Stimulated activated CD4-positive, alpha-beta T cell treated with anti-CD3 and anti-CD28 coated beads, TNF-alpha, amount 100 ng/mL, for 48 hours (primary cell): ENCODE data around the gene CCDC92.
A peak's percentile ranks its signal among the peaks of the same experiment; 100 is the strongest.

Source experiments
- DNase-seq, 3 donors: peaks; one replicate each; pipeline ENCODE4 v3.0.0-alpha.2; 2020; ENCODE audit warnings: low read depth in 3 of 3

CCDC92 gene, protein sequence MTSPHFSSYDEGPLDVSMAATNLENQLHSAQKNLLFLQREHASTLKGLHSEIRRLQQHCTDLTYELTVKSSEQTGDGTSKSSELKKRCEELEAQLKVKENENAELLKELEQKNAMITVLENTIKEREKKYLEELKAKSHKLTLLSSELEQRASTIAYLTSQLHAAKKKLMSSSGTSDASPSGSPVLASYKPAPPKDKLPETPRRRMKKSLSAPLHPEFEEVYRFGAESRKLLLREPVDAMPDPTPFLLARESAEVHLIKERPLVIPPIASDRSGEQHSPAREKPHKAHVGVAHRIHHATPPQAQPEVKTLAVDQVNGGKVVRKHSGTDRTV

DNA sequence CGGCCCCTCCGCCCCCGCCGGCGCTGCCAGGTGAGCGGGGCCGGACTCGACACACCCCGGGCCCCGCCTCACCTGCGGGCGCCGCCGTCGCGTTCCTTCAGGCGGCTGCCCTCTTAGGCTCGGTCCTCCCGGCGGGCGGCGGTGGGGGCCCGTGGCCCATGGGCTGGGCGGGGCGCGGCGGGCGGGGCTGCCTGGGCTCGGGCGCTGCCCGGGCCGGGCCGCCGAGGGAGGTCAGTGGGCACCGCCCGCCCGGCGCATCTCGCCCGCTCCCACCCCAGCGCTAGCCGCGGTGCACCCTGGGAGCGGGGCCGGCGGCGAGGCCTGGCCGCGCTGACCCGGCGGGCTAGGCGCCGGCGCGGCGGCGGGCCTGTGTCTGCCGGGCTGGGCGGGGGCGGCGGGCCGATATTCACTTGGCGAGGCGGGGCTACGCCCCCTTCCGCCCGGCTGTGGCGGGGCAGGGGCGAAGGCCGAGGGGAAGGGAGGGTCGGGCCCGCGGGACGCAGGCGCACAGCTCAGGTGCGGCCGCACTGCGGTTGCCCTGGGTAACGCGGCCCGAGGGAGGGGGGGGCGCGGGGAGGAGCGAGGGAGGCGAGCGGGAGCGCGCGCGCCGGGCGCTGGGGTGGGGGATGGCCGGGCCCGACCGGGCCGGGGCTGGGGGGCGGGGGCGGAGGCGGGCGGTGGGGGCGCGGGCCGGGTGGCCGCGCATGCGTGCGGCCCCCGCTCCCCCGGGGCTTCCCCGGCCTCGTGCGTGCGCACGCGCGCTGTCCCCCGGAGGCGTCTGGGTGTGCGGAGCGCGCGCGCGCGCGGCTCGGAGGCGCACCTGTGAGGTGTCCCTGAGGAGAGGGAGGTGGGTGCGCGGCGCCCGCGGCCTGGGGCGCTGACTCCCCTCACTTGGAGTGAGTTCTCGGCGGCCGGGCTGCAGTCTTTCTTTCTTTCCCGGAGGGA lies at the start of gene CCDC92, which contains the start of gene ZNF664:
Gene CCDC92, minus strand, starts transcription at position 375 of the 945 bp plus-strand sequence. CDS start 28,526 bp downstream, outside the sequence.
Gene ZNF664, plus strand, starts transcription at position 759 of the 945 bp plus-strand sequence. CDS start 38,930 bp downstream, outside the sequence.
- DNase-seq, result peak; percentile 84 to 89 (median 86)

DNA sequence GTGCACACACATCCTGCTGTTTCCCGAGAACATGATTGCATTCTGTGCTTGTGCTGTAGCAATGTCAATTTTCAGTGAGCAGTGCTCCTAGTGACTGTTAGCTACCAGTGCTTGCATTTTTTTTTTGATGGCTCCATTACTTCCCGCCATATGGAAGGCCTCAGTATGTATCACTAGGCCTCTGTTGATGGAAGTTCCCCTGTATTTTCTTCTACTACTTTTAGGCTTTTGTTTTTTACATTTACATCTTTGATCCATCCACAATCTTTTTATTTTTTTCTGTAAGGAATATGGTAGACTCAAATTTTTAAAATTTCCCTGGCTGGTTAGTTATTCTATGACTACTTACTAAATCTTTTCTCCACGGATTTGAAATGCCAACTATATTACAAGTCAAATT lies 49.5 kb upstream of the CCDC92 start:
- DNase-seq, result no peak

DNA sequence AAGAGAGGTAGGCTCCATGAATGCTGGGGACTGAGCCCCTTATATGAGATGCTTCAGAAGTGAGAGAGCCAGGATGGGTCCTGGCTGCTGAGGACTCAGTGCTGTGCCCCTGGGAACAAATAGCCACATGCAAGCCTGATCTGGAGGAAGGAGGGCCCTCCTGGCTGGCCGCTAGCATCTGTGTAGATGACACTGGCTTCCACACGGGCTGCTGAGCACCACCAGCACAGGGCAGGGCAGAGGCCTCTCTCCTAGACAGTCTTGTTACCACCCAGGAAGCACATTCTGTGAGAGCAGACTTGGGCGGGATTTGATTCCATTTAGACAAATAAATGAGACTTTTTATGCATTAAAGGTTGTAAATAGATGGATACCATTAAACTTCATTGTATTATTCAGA lies 48.4 kb upstream of the CCDC92 start:
- DNase-seq, result no peak

DNA sequence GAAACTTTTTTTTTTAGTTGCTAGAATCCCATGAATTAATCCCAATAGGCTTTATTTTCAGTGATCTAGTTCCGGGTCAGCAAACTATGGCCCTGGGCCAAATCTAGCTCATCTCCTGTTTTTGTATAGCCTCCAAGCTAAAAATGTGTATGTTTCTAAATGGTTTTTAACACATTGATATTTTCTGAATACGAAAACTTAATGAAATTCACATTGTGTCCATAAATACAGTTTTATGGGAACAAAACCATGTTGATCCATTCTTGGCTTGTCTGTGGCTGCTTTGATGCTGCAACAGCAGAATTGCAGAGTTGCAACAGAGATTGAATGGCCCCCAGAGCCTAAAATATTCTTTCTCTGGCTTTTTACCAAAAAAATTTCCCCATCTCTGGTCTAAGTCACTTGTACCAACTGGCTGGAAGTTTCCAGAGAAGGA lies 47.9 kb upstream of the CCDC92 start:
- no peak for DNase-seq

DNA sequence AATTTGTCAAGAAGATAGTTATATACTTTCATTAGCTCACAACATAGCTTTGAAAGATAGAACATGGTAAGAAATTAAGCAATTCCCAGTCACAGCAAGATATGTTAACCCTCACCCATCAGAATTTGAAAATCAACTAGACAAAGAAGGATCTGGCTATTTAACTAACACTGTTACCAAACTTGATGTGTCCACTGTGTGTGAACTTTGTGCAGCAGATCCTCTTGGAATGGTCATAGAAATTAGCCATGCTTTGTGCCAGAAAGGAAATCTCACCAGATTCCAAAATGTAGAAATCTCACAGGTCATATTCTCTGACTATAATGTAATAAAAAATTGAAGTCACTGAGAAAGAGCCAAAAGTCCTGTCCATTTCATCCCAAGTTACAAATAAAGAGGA lies 46.5 kb upstream of the CCDC92 start:
- no peak for DNase-seq

DNA sequence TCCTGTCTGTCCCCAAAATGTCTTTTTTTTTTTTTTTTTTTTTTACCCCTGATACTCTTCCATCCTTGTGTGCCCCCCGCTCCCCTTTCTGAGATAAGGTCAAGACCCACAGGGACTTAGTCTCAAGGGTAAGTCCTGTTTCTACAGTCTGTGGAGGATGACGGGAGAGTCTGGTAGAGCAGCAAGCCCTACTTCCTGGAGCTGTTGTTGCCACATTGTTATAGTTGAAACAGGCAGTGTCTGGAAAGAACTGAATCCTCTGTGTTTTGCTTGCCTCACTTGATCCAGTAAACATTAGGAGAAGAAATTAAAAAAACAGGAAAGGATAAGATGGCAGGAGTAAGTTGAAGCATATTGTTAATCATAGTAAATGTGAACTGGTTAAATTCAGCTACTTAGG lies 45.9 kb upstream of the CCDC92 start:
- DNase-seq, result no peak

DNA sequence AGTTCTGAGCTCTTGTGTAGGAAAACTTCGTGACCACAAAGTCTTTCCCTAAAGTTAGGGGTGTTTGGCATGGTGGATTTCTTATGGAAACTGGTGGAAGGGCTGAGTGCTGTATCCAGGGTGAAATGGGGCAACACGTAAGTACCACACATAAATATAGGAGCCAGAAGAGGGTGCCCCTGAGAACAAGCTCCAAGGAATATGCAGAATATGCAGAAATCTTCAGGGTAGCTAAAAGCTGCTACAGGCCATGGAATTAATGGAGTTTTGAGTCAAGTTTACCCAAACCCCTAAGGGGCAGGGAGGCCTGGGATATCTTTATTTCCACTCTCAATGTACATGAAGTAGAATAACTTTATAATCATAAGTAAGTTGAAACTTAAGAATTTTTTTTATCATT lies 44.4 kb upstream of the CCDC92 start:
- DNase-seq, result no peak

DNA sequence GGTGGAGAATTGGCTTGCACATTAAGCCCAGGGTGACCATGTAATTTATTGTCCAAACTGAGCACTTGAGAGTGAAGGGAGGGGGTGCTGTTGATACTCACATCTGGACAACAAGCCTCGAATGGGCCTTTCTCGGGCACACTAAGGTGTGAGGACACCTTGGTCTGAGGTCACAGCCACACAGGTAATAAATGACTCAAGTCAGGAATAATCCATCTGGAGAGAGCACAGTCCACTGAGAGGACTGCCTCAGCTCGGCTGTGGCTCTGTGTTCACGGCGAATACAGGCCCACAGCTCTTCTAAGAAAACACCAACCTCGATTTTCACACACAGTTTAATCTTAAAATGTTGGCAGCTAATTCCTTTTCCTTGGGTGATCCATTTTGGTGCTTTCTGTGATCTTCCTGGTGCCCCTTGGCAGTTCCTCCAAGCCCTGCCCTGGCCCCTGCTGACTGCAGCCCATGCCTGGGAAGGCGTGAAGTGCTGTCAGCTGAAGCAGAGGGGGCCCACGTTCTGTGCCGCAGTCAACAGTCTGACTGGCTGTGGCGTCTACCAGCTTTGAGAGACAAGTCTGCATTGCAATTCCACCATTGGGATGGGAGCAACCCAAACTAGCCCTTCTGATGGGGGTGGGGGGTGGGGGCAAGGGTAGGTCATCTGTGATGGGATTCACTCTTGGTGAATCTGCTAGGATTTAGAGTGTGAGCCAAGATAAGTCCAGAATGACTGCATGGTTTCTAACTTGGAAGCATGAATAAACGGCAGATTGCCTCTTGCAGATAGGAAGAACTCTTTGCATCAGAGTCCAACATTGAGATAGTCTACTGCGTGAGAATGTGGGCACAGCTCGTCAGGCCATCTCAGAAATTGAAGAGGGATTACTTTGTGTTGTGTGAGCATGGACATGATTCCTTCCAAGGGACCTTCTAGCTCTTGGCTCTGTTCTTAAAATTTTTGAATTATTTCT lies 43.1 kb upstream of the CCDC92 start:
- no peak for DNase-seq

DNA sequence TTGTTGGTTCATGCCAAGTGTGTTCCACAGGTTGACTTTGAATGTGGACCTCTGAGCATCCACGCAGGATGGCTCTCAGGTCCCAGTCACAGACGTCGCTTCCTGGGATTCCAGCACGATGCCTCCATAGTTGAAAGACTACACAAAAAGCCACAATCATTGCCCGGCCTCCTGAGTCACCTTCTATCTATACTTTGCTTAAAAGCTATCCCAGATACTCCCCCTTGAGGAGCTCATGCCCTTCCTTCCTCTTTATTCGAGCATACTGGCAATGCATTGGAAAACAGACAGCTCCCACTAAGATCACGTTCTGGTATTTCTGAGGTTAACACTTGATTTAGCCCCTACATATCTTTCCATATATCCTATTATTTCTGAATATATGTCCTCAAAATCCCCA lies 40.4 kb upstream of the CCDC92 start:
- no peak for DNase-seq

DNA sequence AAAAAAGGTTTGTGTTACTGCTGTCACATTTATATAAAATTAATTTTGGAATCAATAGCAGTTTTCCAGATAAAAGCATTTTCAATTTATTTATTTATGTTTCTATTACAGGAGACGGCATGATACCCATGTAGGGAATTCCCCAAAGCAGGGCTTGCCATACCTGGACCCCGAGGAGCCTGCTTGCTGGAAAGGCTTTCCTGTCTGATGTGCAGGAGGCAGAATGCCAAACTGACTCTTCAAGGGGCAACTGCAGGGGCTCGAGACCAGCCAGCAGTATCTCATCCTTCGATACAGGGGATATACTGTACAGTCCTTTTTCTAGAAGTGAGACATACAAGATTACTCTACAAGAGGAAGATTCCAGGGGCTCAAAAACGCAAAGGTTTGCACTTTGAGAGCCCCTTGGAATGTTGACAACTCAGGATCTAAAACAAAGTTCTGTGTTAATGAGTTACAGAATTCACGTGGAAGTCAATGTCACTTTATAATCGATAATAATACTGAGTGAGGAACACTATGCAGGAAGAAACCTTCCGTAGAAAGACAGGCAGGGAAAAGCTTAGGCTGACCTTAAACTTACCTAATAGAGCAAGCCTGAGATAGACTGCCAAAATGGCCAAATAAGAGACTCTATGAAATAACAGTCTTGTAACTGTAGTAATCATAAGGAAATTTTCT lies 38.9 kb upstream of the CCDC92 start:
- no peak for DNase-seq

DNA sequence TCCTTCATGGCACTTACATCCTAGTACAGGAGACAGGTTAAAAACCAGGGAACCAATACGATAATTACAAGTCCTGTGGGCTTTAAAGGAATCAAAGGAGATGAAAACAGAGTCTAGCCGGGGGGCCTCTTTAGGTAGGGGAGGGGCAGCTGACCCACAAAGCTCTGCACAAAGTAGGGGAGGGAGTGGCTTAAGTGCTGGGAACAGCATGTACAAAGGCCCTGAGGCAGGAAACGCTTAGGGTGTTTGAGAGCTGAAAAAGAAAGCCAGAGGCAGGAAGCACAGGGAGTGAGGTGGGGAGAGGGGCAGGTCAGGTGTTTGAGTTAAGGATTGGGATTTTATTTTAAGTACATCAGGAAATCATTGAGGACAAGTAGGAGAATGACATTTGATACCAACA lies 38.1 kb upstream of the CCDC92 start:
- no peak for DNase-seq

DNA sequence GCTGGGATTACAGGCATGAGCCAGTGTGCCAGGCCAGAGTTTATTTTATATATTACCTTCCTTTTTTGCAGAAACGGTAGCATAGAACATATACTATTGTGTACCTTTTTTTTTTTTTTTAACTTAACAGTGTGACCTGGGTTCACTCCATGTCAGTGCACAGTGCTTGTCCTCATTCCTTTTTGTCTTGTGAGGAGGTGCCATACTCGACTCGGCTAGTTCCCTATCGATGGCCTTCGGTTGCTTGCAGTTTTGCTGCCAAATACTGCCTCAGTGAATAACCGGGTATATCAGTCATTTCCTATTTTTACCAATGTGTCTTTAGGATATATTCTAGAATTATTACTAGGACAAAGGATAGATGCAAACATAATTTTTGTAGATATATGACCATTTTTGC lies 37.1 kb upstream of the CCDC92 start:
- no peak for DNase-seq

DNA sequence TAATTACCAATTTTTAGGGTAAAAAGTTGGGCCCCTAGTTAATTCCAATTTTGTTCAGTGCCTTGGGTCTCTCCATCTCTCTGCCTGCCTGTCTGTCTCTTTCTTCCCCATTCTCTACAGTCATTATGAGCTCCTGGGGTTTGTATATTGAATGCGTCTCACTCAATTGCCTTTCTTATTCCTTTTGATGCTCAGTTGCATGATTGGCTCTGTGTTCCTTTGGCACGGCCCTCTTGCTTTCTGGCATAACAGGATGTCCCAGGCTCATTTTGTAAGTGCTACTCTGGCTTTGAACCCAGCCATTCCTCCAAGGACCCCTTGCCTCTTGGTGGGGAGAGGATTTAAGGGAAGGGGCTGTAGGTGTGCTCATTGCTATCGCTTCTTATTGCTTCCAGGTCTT lies 36.0 kb upstream of the CCDC92 start:
- DNase-seq, result no peak

DNA sequence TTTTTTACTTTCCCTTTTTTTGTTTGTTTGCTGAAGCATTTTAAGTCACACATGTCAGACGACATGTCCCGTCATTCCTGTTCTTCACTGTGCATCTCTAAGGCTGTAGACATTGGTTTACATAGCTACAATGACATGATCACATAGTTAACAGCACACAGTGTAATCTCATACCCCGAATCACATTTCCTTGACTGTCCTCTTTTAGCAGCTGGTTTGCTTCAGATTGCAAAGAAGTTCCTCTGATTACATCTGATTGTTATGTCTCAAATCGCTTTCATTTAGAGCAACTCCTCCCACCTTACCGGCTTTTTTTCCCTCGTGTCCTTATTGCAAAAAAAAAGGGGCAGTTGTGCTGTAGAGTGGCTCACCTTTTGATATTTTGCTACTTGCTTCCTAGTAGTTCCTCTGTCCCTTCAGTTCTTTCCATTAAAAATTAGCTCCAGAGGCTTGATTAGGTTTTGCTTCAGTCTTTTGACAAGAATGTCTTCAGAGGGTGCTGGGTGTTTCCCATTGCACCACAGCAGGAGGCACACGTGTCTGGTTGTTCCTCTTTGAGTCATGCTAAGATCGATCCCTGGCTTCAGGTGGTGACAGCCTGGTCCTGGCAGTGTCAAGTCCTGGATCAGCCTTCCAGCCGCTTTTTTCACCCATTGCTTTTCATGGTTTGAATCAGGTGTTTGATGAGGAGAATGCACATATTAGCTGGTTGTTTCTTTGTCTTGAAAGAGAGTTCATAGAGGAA lies 35.4 kb upstream of the CCDC92 start:
- no peak for DNase-seq

DNA sequence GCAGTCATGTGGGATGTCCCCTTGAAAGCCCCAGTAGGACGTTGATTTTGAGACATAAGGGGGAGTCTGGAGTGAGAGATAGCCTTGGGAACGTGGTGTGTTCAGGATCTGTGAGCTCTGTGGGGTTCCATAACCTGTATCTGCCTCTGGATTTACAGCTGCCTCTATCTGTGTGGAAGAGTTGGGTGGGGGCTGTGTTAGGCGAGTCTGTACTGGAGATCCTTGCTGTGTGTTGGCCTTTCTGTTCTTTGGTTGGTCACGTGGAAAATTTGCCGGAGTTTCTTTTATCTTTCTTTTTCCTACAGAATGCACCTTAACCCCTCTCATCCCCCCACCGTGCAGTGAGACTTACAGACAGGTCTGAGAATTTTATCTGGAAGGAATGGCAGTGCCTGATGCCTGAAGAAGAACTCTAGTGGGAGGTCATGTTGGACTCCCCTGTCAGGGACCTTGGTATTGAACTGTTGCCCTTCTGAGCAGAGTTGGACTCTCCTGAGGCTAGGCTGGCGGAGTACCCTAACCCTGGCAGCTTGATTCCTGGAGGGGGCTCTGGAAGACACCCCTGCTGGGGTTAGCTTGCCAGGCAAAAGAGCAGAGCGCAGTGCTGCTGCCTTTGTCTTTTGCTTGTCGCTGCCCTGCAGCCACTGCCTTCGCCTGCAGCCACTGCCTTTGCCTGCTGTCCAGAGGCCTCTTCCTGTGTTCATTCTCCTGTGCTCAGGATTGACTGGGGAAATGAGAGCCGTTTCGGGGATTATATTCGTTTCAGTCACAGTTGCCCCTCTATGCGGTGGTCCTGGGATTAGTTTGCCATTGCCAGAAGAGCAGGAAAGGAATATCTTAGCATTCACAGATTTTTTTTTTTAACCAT lies 34.4 kb upstream of the CCDC92 start:
- DNase-seq, result no peak

DNA sequence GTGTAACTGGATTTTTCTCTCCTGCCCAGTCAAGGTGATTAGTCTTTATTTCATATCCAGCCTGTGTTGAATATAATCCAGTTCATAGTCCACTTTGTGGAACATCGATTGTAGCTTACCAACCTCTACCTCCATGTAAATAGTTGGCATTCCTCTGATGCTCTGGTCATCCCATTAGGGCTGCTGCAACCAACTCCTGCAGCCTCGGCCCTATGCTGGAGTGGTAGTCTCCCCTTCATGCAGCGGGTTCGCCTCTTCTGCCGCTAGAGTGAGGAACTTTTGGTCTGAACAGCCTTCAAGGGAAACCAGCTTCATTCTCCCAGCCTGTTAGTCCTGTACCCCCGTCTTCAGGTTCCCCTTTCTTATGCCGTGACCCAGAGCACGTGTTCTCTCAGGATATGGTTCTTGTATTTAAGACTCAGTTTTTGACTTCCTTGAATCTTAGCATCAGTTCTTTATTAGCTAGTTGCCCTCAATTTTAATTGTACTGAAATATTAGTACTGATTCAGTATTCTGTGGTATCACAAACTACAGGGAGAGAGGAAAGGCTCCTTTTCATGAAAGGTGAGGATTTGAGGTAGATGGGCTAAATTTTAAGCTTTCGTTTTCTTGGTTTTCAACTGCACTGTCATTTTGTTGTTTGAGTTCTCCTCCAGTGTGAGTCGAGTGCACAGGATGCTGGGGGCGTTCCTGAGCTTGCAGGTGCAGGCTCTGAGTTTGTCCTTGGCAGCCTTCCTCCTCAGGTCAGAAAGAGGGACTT lies 33.6 kb upstream of the CCDC92 start:
- peak in 1 of 3 donors; percentile 30 for DNase-seq

DNA sequence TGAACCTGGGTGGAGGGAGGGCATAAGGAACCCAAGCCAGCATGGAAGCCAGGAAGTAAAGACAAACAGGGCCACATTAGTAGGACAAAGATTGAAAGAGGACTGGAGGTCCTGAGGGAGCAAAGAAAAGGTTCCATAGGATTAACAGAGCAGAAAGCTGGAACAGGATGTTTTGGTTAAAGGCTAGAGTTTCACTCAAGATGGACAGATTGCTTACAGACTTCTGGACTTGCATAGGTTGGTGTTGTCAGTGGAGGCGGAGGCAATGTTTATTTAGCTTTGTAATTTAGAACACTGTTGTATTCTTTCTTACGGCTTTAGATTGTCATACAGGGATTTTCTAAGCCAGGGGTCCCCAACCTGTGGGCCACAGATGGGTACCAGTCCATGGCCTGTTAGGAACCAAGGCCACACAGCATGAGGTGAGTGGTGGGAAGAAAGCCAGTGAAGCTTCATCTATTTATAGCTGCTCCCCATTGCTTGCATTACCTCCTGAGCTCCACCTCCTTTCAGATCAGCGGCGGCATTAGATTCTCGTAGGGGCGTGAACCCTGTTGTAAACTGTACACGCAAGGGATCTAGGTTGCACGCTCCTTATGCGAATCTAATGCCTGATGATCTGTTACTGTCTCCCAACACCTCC lies 31.7 kb upstream of the CCDC92 start:
- no peak for DNase-seq

DNA sequence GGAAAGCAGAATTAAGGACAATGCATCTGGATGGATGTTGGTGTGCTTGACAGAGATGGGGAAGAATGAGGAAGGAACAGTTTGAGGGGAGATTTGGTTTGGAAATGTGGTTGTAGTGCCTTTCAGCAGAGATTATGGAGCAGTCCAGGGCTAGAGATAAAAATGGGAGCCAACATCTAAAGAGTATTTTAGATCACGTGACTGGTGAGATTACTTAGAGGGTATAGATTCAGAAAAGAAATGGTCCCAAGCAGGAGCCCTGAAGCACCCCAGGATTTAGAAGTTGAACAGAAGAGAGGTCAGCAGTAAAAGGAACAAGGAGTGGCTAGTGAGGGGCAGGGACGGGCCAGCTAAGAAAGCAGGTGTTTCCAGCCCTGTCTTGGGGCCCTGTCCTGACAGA lies 30.0 kb upstream of the CCDC92 start:
- no peak for DNase-seq
